Right lobe of liver (tissue), 4 donors: ENCODE data around the gene ERN1.

Experiments
- CTCF ChIP-seq, 4 donors: fragments of 200-600 bp in 3 of 4; fragments of 450-650 bp in 1 of 4; IDR thresholded peaks; one replicate each; pipeline versions ENCODE4 v1.5.1 to v1.8.0; 2016 to 2022; ENCODE audit warnings: antibody characterized with exemption in 4 of 4, mild to moderate bottlenecking in 2 of 4
- POLR2A ChIP-seq: fragments of 450-650 bp; IDR thresholded peaks from one replicate; pipeline ENCODE4 v1.6.1; 2017; ENCODE audit warnings: antibody characterized with exemption, mild to moderate bottlenecking
- donor health status: DM: no; HTN: no; CAD: no.
- donor health status: DM: no; HTN: no; CAD: no.
- donor health status: DM: no; HTN: yes; CAD: no.

GRCh38 chr17:63997341-63998048 is 132.4 kb downstream of the ERN1 start:
- TF ChIP-seq CTCF (IDR thresholded peaks at IDR 0.05) (no peak), POLR2A (no peak)
